HG02970 (cell line): Measurements from ENCODE around the gene CREB3L4.

Source experiments
- ATAC-seq: cut with Tn5 transposase; IDR thresholded peaks from one replicate; pipeline ENCODE4 v1.9.1; 2021; ENCODE audit warnings: mild to moderate bottlenecking, moderate library complexity, moderate number of reproducible peaks; ENCODE audit not compliant: unreplicated experiment, low FRiP score

The CREB3L4 gene

GRCh38 chr1:153957744-153958110, 10.0 kb upstream of the CREB3L4 start:
- peak; percentile 3 for ATAC-seq

DNA sequence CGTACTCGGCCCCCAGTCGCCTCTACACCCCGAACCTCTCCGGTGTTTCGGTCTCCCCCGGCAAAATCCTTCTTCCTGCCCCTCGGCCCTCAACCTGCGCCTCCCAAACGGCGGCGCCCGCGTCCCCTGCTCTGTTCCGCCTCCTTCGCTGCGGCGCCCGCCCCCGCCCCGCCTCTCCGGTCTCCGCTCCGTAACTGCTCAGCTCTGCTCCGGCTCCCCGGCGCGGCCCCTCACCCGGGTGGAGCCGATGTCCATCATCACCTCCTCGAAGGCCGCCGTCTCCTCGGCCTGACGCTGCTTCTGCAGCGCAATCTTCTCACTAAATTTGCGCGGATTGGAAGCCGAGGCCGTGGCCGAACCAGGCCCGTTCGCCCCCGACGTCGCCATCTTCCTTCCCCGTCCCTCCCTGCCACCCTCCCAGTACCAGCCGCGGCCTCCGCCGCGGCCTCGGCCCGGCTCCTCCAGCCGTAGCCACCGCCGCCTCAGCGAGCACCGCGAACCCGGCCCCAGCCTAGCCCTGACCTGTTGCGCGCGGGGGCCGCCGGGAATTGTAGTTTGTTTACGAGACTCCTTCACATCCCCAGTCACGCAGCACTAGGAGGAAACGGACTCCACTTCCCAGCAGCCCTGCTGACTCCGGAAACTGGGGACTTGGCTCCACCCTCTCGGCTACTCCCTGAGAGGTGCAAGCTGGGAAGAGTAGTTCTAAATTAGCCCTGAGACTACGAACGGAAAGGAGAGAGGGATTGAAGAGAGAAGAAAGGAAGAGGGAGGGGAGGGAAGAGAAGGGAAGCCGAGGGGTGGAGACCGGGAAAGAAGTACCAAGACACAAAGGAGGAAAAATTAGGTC, 9.4 kb upstream of the CREB3L4 start, which contains the start of gene CRTC2:
Gene CRTC2, minus strand, starts transcription at position 502 of the 850 bp plus-strand sequence. Its CDS starts 115 bp downstream, at position 387.
- peak; percentile 76 for ATAC-seq

DNA sequence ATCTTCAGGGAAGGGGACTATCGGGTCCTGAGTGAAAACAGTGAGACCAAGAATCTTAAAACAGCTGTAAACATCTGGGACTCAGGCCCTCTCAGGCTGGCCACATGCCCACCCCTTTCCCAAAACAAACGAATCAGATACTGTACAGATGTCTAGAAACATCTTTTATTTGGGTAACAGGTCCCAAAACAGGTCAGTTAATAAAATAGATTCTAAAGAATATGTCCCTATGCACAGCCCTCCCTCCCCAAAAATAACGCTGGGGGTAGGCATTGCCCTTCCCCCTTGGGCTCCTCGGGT, 8.8 kb upstream of the CREB3L4 start:
- no peak for ATAC-seq

DNA sequence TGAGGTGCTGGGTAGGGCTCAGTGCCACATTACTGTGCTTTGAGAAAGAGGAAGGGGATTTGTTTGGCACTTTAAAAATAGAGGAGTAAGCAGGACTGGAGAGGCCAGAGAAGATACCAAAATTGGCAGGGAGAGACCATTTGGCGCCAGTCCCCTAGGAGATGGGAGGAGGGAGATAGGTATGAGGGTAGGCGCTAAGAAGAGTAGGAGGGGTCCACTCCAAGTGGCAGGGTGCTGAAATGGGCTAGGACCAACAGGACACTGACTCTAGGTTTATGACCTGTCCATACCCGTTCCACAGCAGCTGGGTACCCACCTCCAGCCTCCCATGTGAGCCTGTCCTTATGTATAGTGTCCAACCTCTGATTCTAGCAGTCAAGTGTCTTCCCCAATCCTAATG, 8.2 kb upstream of the CREB3L4 start:
- ATAC-seq: no peak

GRCh38 chr1:153960206-153960605, 7.5 kb upstream of the CREB3L4 start:
- no peak for ATAC-seq

- no peak for ATAC-seq
Observed at GRCh38 chr1:153961421-153961820, 6.3 kb upstream of the CREB3L4 start.

DNA sequence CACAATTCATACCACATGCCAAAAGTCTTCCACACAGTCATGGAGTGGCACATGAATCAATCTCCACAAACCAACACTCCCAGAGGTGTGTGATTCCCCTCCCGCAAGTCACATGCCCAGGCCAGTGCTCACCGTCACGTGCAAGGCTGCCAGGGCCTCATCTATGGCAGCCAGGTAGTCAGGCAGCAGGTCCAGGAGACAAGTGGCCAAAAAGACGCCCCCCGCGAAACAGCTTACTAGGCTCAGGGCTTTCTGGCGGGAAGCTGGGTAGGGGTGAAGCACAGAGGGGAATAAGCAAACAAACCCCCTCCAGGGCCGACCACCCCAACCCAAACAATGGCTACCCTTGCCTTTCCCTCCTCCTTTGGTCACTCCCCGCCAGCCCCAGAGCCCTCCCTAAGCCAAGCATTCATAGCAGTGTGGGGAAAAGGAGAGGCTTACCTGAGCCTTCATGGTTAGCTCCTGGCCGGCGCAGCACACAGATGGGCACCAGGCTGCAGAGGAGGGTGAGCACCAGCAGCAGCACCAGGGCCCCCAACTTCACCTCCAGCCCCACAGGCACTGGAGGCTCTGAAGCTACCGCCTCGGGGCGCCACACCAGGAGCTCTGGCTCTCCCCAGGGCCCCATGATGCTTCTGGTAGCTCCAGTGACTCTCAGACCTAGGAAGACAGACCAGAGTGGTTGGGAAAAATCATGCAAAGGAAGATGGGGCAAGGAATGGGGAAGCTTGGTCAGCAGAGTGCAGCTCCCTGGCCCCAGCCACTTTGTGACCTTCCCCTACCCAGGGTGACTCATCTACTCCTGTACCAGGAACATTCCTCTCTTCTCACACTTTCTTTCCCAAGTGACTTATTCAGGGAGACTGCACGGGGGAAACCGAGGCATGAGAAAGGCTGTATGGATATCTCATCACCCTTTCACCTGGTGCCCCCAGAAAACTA, 5.3 kb upstream of the CREB3L4 start:
- ATAC-seq: no peak

DNA sequence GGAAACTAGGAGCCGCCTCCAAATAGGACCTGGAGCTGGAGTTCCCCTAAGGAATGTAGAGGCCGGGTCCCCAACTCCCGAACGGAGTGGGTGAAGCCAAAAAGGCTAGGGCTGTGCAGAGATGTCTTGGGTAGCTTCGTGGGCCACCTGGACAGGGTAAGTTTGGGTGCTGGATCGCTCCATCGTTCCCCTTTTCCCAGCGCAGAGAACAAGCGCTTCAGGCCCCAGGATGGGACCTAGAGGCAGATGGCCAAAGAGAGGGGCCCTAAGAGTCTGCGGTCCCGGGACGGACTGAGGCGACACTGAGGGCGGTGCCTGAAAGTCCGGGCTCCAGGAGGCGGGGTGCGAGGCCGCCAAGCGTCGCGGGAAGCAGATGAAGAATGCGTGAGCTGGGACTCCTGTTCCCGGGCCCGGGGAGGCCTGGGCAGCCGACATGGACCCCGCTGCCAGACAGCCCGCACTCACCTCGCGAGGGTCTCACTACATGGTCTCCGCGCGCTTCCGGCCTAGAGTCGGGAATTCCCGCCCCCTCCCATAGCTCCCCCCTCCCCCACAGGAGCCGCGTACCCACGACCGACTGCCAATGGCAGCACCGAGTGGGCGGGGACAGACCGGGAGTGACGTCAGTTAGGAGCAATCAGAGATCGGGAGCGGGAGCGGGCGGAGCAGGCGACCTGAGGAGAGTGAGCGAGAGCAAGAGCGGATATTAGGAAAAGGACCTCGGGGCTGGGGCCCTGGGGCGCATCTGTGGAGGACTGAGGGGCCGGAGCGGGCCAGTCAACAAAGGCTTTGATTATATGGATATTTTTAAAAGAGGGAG, 4.5 kb upstream of the CREB3L4 start, which contains the start of gene SLC39A1:
Gene SLC39A1, minus strand, starts transcription at position 508 of the 820 bp plus-strand sequence. CDS start 822 bp downstream, outside the sequence.
- peak; percentile 31 for ATAC-seq

- ATAC-seq: no peak
Observed at GRCh38 chr1:153963850-153964331, 3.8 kb upstream of the CREB3L4 start.

DNA sequence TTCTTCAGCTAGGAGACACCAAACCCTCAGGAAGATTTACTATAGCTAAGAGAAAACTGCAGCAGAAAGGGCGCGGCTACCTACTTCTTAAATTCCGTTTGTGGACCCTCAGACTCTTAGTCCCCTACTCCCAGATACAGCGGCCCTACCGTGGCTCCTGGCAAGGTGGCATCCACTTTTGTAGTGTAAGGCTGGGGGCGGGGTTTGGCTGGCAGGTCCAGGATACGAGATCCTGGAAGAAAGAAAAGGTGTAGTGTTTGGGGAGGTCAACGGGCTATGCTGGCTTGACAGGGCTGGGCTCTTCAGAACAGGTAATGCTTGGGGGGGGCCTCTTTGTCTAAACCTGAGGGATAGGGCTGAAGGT, 280 bp downstream of the CREB3L4 start:
- ATAC-seq: no peak

GRCh38 chr1:153968408-153968807, 706 bp downstream of the CREB3L4 start:
- ATAC-seq: no peak

- no peak for ATAC-seq
Observed at GRCh38 chr1:153968972-153969371, 1.3 kb downstream of the CREB3L4 start.

GRCh38 chr1:153970346-153970745, 2.6 kb downstream of the CREB3L4 start:
- ATAC-seq: no peak

DNA sequence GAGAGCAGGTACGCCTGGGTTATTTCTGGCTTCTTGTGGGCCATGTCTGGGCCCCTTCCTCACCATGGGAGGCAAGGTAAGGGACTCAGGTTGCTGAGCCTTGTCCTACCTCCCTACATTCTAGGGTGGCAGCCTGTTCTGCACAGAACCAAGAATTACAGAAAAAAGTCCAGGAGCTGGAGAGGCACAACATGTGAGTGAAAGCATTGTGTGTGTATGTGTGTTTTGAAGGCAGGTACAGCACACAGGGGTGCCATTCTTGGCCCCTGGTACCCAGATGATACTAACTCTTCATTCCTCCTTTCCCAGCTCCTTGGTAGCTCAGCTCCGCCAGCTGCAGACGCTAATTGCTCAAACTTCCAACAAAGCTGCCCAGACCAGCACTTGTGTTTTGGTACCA, 5.4 kb downstream of the CREB3L4 start:
- no peak for ATAC-seq

GRCh38 chr1:153973525-153973924, 5.8 kb downstream of the CREB3L4 start:
- no peak for ATAC-seq

DNA sequence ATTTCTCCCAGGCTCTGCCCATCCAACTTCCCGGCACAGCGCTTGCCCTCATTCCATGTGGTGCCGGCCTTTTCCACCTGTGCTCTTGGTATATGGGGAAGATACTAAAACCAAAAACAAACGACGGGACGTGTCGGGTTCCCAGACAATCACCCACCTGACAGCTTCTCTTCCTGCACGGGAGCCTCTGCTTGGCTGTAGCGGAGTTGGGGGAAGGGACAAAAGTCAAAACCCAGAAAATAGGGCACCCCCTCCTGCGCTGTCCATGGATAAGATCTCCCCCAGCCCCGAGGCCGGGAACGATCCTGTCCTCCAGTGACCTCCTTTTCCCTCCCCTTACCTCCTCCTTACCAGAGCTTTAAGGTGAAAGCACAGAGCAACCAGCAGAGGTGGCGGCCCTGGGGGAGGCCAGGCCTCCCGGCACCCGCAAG, 9.1 kb downstream of the CREB3L4 start:
- no peak for ATAC-seq

GRCh38 chr1:153977250-153978240, 9.8 kb downstream of the CREB3L4 start, which contains the start of gene JTB:
Gene JTB, minus strand, starts transcription at chr1:153977674. Its CDS starts 422 bp downstream, at chr1:153977252.
- ATAC-seq: peak; percentile 70

- ATAC-seq: no peak
Observed at GRCh38 chr1:153978274-153978909, 10.7 kb downstream of the CREB3L4 start.
